HG03039 (cell line): ENCODE measurements around the gene GDPD3.

Experiments
- ATAC-seq: cut with Tn5 transposase; IDR thresholded peaks from one replicate; pipeline ENCODE4 v1.9.1; 2021; ENCODE audit warnings: mild to moderate bottlenecking, moderate library complexity; ENCODE audit not compliant: unreplicated experiment

The GDPD3 gene

GRCh38 chr16:30060836-30061554 is 52.3 kb downstream of the GDPD3 start:
- no peak for ATAC-seq

- ATAC-seq = no peak
Observed at GRCh38 chr16:30060346-30060745, 53.0 kb downstream of the GDPD3 start.

- no peak for ATAC-seq
Observed at GRCh38 chr16:30054959-30055553, 58.3 kb downstream of the GDPD3 start.
